Activated CD8-positive, alpha-beta memory T cell treated with anti-CD3 and anti-CD28 coated beads, Interleukin-2, amount 50 U/mL, for 1 hour (primary cell): ENCODE measurements around the gene HMGB1.
"Not testable (repeated sequence)": the region's sequence is repeated elsewhere in the genome, so short reads cannot be mapped to it uniquely, and the experiment has no call there.

Experiments used
- DNase-seq: peaks from one replicate; pipeline ENCODE4 v3.0.0-alpha.2; 2020; ENCODE audit errors: extremely low read depth

Gene HMGB1

DNA sequence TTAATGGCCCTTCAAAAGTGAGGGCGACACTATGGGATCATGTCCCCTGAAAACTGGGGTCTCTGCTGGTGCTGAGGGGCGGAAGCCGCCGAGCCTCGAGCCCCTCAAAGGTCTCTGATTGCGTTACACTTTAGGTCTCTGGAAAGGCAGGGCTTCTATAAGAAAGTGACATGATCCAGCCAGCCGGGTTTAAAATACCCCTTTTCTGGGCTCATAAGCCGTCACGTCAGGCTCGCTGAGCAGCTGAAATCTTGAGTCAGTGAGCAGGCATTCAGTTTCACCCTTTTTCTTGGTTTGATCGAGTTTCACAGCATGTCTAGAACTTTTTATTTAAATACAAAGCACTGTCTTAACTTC is 600 bp upstream of the HMGB1 start:
- no peak for DNase-seq

DNA sequence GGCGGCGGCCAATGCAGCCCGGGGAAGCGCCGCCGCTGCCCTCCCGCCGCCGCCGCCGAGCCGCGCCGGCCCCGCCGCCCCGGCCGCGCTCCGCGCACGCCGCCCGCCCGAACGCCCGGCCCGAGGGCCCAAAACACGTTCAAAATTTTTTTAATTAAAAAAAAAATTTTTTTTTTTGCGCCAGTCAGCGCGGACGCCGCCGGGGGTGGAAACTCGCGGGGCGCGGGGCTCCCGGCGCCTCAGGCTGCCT is 468 bp downstream of the HMGB1 start:
- no peak for DNase-seq

DNA sequence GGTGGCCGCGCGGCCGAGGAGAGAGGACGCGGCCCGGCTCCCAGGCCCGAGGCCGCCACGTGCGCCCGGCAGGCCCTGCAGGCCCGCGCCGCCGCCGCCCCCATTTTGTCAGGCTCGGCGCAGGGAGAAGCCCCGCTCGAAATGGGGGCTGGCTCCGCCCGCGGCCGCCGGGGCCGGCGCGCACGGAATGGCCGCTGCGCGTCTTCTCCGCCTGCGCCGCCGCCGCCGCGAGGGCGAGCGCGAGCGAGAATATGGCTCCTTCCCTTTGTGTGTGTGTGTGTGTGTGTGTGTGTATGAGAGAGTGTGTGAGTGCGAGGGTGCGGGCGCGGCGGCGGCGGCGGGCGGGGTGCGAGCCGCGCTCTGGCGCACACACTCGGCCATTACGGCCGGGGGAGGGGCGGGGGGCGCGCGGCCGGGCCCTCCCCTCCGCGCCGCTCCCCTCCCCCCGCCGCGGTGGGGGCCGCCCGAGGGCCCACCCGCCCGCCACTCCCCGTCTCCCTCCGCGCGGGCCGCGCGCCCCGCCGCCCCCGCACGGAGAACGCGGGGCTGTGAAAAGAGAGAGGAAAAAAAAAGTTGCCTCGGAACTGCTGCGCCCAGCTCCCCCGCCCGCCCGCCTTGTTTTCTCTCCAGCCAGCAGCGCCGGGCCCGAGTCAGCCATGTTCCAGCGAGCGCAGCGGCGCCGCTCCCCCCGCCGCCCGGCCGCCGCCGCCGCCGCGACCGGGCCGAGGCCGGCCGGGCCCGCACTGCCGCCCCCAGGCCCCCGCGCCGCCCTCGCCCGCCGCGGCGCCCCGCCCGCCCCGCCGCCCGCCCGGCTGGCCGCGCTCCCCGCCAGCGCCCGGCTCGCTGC is 1.0 kb downstream of the HMGB1 start:
- DNase-seq: peak; percentile 62

DNA sequence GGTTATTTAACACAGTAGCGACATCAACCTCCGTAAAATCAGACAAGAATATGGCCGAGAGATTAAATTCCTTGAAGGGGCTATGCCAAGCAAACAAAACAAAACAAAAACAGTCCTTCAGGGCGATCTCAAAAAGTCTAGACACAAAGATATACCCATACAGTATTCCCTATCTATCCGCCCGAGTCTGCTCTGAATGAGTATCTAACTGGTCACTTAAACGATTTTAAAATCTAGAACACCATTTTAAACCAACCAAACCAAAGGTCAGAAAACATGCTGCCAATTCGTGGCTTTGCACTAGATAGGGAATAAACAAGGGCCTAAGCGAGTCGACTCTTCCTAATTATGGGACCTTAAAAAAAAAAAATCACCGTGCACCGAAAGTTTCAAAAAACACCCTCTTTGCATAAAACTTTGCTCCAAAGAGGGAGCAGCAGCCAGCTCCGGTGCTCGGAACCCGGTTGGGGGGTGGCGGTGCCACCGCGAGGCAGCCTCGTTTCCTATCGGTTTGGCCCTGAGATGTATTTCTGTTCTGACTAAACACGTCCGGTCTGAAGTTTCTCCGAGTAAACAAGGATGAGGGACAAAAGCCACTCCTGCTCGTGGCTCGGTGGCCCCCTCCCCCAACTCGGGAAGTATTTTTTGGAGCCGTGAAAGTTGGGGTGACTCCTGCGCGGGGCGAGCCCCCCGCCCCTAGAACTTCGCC is 1.8 kb downstream of the HMGB1 start:
- DNase-seq: peak; percentile 27

DNA sequence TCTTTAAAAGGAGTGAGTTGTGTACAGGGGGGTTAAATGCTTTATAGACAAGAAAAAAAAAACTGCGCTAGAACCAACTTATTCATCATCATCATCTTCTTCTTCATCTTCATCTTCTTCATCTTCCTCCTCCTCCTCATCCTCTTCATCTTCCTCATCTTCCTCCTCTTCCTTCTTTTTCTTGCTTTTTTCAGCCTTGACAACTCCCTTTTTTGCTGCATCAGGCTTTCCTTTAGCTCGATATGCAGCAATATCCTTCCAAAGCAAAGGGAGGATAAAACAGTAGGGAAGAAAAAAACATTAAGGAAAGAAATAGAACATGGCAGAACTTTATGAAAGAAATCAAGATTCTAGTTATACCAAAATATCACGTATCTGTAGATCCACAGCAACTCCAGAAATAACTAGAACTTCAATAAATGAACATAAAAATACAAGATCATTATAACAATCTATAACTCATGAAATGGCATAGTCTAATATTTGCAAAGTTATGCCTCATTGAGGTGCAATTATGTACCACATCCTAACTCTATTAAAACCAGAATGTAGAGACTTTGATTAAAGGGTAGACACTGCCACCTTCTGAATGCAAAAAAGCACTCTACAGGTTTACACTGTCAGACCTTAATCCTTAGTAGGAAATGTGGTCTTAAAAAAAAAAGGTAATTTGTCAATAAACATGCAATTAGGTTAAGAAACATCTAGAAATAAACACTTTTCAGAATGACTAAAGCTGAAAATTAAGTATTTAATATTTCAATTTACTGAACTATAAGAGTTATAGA is 4.3 kb downstream of the HMGB1 start:
- not testable (repeated sequence) for DNase-seq

DNA sequence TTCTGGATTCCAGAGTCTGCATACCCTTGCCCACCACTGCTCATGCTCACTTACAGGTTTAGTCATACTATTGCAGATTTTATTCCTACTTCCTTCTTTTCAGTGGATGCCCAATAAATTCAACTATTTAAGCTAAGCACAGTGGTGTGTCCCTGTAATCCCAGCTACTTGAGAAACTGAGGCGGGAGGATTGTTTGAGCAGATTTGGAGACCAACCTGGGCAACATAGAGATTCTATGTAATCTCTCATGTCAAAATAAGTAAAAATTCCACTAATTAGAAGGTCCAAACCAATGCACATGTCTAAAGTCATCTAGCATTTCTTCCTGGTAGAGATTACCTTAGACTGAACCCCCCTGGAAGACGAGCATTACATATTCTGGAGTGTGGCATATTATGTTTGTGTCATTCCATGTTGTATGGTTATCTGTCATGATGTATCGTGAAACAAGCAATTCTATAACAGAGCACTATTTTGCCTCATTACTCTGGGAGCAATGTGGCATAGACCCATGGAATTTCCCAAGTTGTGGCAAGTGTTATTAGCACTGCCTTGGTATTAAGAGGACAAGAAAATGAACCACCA is 8.3 kb downstream of the HMGB1 start:
- no peak for DNase-seq

DNA sequence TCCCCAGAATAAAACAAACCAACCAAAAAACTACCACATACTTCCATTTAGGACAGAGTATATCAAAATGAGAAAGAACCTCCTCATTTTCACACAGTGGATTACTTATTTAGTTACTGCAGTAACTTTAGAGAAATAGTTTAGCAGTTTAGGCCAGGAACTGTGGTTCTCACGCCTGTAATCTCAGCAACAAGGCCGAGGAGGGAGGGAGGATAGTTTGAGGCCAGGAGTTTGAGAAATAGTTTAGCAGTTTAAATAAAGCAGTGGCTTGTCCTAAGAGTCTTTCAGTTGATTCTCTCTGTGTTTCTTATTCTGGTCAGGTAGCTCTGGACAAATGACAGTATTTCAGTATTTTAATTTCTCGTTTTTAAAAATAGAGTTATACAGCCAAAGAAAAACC is 9.4 kb downstream of the HMGB1 start:
- no peak for DNase-seq

DNA sequence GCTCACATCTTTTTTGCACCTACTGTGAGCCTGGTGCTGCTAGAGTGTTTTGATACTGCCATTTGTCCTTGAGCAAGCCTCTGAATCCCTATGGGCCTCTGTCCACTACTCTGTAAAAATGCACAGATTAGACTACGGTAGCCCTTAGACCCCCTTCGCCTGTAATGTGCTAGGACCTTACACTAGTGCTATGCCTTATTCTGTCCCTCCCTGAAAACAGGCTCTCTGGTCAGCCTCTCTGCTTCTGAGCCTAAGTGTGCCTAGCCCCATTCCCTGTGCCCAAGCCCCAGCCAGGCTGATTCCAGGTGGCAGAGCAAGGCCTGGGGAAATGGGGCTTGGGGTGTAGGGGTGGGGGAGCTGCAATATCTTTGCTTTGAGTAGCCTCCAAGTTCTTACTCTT is 10.7 kb downstream of the HMGB1 start:
- no peak for DNase-seq

DNA sequence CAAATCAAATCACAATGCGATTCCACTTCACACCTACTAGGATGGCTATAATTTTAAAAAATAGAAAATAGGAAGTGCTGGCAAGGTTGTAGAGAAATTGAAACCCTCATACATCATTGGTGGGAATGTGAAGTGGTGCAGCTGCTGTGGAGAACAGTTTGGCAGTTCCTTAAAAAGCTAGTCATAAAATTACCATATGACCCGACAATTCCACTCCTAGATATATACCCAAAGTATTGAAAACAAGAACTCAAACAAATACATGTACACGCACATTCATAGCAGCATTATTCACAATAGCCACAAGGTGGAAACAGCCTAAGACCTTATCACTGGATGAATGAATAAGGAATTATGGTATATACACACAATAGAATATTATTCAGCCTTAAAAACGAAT is 12.0 kb downstream of the HMGB1 start:
- DNase-seq: no peak

DNA sequence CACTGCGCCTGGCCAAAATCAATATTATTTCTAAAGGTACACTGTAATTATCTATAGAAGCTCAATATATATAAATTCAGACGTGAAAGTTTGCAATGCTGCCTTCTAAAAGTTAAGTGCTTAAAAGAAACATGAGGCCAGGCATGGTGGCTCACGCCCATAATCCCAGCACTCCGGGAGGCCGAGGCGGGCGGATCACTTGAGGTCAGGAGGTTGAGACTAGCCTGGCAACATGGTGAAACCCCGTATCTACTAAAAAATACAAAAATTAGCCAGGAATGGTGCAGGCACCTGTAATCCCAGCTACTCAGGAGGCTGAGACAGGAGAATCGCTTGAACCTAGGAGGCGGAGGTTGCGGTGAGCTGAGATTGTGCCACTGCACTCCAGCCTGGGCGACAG is 14.3 kb downstream of the HMGB1 start:
- not testable (repeated sequence) for DNase-seq

DNA sequence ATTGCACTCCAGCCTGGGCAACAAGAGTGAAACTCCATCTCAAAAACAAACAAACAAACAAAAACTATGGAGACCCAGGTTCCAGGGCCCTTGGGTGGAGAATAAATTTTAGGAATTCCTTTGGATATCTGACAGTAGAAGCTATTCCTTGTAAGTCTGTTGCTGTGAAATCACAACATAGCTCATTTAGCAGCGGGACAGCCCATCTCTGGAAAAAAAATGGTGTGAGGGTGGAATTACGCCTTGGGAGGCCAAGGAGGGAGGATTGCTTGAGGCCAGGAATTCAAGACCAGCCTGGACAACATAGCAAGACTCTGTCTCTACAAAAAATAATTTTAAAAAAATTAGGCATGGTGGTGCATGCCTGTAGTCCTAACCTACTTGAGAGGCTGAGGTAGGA is 15.7 kb downstream of the HMGB1 start:
- no peak for DNase-seq

DNA sequence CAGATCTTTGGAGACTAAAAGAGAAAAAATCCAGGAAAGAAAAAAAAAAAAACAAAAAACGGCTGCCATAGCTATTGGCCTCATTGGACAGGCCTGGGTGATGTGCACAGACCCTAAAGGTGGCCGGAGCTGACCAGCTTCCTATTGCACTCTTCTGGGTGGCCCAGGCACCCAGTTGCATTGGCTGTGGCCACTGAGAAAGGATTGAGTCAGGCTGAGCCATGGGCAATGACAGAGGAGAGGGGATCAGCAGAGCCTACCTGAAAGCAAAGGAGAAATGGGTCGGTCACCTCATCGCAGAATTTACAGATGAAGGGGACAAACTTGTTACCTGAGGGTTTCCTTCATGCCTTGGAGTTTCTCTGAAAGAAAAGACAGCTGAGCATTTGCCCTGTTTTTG is 17.3 kb downstream of the HMGB1 start:
- DNase-seq: no peak

DNA sequence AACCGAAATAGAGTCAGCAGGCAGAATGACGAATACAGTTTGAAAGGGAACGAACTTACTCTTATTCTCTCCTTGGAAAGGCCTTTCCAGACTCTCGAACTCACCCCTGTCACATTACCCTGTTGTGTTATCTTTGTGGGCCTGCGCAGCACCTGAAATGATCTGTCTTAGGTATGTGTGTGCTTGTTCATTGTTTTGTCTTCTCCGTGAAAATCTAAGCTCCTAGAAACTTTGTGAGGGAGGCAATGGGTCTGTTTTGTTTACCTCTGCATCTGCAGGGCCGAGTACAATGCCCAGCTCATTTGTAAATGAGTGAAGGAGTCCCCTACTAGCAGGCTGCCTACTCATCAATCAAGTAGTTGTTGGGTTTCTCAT is 19.6 kb downstream of the HMGB1 start:
- no peak for DNase-seq

DNA sequence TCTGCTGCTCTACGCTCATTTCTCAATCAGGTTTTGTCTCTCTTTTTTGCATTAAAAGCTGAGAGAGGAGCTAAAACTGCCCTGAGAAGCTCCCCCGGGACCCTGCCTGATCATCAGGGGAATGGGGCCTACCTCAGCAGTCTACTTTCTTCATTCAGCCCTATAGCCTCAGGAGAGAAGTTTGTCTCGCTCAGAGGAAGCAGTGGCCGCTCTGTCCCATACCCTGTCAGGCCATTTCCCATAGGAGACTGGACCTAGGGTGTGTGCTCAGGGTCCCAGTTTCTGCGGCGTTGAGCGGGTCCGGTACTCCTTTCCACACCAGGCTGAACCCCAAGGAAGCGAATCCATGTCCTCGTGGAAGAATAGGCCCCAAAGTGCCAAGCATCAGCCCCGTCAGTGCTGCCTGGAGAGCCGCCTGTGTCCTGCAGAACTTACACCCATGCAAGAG is 21.8 kb downstream of the HMGB1 start:
- DNase-seq: no peak

DNA sequence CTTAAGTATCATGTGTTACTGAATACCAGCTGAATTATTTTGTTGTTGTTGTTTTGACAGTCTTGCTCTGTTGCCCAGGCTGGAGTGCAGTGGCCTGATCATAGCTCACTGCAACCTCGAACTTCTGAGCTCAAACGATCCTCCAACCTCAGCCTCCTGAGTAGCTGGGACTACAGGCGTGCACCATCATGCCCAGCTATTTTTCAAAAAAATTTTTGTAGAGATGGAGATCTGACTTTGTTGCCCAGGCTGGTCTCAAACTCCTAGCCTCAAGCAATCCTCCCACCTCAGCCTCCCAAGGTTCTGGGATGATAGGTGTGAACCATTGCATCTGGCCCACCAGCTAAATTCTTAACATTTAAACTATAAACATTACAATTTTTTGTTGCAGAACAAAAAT is 22.2 kb downstream of the HMGB1 start:
- not testable (repeated sequence) for DNase-seq

DNA sequence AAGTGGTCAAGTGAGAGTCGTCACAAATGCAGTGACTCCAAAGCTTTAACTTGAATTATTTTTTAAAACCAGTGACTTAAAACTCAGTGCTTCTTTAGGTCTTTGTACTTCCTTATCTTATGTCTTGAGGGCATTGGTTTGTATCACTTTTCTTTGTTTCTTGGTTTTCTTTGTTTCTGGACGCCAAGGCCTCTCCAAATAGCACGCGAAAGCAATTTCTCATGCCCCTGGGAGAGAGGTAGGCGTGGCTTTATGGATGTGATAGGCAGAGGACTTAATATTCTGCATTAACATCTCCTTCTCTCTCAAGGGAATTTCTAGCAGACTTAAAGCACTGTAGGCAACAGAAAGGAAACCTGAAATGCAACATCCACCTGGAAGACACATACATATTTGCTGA is 22.8 kb downstream of the HMGB1 start:
- DNase-seq: no peak

DNA sequence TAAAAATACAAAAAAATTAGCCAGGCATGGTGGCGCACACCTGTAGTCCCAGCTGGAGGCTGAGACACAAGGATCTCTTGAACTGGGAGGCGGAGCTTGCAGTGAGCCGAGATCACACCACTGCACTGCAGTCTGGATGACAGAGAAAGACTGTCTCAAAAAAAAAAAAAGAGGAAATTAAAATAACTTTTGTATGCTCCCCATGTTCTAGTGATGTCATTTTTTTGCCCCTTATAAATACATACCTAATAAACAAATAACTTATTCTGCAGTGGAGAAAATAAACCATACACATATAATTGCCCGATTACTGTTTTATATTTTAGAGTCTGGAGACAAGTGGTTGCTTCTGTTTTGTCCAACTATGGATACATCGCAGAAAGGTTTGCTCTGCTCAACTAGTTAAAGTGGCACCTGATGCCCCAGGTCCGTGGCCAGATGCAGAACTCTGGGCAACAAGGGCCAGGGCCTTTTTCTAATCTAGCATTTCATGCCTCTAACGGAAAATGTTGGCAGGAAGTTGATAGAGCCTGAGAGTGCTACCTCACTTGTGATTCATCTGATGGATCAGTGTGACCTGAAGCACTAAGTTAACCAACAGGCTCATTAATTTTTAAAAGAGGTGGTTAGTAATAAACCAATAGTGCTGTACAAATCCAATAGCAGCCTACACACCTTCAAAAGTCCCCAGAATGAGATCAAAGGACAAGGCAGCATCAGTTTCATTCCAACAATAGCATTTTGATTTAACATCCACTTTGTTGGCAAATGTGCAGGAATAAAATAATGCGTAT is 24.6 kb downstream of the HMGB1 start:
- no peak for DNase-seq

DNA sequence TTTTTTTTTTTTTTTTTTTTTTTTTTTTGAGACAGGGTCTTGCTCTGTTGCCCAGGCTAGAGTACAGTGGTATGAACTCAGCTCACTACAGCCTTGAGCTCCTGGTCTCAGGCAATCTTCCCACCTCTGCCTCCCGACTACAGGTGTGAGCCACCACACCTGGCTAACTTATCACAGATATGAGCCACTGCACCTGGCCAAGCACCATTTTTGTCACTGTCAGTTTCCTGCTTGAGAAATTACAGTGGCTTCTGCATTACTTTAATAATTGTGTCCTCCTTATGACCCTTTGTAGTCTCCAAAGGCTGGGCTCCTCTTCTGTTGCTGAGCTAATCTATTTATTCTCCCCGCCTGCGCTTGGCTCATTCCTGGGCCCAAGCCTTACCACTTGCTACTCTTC is 27.4 kb downstream of the HMGB1 start:
- no peak for DNase-seq

DNA sequence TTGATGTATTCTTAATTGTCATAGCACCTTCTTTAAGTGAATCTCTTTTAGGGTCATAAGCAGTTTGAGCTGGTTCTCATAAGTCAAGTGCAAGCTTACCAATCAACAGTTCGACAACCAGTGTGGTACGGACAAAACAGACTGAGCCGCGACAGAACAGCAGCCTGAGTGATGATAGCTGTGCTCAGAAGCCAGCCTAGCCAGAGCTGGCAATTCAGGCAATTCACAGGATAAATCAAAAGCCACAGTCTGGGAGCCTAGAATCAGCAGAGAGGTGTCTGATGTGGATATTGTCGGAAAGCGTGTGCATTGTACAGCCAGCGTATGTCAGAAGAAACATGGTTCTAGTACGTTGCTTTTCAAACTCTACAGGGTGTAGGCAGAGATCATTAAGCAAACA is 28.6 kb downstream of the HMGB1 start:
- no peak for DNase-seq

DNA sequence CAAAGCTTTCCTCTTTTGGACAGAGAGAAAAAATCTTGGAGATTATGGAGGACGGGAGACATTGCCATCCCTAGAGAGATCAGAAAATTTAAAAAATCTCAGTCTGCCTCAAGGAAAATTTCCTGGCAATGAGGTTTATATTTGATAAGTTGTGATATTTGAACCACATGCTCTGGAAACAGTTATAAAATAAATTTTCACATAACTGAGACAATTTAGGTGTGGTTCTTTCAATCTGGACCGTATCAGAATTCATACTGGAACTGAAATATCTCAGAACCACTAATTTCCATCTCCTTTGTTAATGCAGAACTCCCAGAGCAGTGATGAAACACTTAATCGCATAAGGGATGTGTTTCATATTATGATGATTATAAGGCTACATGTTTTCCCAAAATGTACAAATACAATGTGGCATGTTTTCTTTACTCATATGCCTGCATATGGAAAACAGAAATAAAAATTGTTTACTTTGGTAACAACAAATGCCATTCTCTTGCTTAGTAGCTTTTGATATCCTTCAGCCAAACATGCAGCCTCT is 29.8 kb downstream of the HMGB1 start:
- no peak for DNase-seq

DNA sequence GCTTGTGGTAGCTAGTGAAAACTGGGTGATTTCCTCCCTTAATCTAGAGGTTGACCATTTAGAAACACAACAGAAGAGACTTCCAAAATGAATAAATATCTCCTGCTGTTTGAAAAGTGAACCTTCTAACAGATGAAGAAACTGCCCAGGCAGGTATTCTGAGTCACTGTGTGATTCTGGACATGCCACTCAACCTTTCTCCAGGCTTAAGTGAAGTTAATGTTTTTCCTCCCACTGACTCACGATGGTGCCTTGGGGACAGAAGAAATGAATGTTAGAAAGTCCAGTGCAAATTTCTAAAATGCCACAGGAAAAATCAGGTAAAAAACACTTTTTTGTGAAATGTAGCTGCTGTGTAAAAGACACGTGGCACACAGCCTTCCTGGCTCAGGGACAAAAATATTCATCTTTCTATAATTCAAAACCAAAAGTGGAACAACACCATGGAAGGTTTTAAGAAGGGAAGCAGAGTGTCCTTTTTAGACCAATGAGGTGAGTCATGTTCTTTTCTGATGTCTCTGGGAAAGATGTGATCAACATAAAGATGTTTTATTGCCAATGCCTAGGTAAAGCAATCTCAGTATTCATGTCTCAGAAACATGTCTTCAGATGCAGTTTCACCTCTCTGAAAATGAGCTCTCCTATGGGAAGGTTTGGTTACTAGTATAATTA is 34.3 kb downstream of the HMGB1 start:
- DNase-seq: no peak
